Endometrial microvascular endothelial cells (primary cell): ENCODE measurements around the gene NRAS. TPM values are rescaled to one million over a fixed set of nuclear protein-coding genes. Genes with fewer than 3 reads are reported as not detected.

Experiments
- in situ Hi-C: cut with HindIII; loops from 2 replicates; pipeline ENCODE4 v1.10.0; 2017; ENCODE audit warnings: low sequenced_read_pairs, low pct_unique_long_range_greater_than_20kb; ENCODE audit errors: inconsistent ontology term
- total RNA-seq: library from RNA; depleted of rRNA; stranded (reverse); fragments of >200 nt; gene quantifications from one replicate; pipeline ENCODE4 v1.2.3, GENCODE V29; 2015; ENCODE audit errors: inconsistent ontology term

NRAS gene
- total RNA-seq, 1 donor from 2014 or later = 106 TPM

DNA sequence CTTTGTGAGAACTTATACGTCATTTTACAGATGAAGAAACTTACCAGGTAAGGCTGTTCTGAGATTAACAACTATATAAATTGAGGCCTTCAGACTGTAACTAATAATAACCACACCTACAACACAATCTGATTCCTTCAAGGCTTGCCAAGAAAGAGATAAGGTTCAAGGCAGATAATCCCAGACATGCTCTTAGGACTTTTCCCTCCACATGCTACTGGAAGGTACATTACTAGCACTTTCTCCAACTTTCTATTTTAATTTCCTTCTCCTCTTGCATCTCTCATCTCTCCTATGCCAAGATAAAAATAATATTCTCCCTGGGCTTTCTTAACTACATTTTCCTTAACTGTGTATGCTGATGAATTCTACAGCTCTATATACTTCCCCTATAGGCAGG lies 18.9 kb upstream of the NRAS start:
- in situ Hi-C loops = no loop called here

DNA sequence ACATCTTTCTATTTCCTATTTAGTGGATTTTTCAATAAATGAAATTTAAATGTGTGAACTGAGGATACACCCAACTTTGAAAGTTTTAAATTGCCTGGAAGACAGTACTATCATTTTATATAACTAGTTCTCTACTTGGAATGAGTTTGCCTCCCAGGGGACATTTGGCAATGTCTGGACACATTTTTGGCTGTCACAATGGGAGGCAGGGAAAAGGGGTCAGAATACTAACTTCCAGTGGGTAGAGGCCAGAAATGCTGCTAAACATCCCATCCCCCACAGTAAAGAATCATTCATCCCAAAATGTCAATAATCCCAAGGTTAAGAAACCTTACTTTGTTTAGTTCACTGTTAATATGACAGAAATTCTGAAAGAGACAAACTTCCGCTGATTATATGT lies 13.2 kb upstream of the NRAS start:
- in situ Hi-C loops = no loop called here

DNA sequence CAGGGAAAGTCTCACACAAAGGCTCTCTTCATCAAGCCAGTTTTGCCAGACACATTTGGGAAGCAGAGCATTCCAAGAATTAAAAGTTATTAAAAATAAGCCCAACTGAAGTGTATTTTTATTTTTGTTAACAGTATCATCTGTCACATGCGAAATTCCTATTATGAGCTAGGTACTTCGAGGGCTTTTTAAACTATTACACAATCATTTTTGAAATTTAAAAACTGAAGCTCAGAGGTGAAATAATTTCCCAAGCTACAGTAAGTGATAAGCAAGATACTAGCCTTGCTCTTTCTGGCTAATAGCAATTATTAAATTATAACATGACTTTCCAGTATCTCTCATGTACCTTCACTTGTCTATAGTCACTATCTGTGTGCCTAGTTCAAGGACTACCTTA lies 12.0 kb upstream of the NRAS start:
- in situ Hi-C loops = no loop called here

DNA sequence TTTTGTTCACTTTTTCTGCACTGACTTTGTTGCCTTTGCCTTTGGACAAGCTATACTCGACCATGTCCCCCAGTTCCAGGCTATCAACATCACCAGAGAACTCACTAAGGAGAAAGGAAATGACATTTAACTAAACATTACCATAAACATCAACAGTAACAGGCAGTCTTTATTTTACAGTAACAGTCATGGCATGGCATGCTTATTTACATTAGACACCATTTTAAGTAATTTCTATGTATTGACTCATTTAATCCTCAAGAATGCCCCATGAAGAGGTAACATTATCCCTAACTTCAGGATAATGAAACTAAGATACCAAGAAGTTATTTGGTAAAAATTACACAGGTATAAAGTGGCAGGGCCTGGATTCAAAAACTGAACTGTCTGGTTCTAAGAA lies 8.7 kb upstream of the NRAS start:
- in situ Hi-C loops = no loop called here

DNA sequence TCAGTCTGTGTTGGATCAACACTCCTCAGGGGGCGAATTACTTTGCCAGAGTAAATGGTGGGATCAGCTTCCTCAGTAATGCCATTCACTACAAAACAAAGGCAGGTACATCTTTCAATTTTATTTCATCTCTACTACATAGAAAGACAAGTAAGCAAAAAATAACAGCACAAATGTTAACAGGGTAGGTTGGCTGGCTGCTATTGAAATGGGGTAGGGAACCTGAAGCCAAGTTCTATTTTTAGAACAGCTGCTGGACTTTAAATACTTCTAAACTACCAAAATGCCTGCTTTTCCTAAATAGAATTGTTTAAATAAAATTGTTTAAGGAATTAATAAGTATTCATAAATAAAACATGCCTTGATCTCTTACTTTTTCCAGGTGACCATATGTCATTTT lies 7.3 kb upstream of the NRAS start:
- in situ Hi-C loops = no loop called here

DNA sequence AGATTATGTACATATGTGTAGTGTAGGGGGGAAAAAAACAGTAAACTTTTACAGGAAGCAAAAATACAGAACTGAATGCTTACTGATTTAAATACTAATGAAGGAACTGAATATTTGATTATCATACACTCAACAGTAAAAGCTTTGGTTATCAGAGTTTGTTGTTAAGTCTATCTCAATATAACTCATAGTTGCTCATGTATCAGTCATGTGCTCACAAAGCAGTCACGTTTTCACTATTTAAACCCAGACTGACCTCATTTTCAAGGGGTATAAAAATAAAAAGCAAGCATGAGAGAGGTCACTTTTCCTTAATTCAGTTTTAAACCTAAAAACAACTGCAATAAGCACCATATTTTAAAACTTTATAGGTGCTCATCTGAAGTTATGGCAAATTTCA lies 6.9 kb upstream of the NRAS start:
- in situ Hi-C loops = no loop called here

DNA sequence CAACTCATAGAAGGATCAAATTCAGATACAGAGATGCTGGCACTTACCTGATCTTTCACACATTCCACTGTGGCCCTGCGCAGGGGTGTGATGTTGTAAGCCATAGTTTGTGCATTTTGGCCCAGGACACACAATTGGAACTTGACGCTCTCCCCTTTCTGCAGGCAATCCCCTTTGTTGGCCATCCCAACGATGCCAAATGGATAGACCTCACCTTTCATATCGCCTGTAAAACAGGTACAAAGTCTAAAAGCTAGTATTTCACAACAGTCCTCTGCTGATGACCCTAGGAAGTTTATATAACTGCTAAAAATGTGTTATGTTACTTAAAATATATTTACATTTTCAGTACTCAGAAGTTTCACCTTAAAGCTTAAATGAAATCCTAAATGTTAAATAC lies 3.9 kb upstream of the NRAS start:
- in situ Hi-C loops = no loop called here

DNA sequence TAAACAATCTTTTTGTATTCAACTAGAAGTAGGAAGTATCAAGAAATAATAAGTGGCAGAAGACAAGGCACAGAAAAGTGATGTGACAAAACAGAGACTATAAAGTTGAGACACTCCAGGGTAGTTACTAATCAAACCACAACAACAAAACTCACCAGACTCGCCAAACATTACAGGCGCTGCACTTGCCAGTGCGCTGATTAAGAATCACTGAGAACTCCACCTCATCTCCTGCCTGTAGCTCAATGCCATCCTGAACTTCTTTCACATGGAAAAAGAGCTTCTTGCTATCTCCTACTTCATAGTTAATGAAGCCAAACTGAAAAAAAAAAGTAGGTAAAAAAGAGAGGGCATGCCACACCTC lies 2.8 kb upstream of the NRAS start:
- in situ Hi-C loops = no loop called here

DNA sequence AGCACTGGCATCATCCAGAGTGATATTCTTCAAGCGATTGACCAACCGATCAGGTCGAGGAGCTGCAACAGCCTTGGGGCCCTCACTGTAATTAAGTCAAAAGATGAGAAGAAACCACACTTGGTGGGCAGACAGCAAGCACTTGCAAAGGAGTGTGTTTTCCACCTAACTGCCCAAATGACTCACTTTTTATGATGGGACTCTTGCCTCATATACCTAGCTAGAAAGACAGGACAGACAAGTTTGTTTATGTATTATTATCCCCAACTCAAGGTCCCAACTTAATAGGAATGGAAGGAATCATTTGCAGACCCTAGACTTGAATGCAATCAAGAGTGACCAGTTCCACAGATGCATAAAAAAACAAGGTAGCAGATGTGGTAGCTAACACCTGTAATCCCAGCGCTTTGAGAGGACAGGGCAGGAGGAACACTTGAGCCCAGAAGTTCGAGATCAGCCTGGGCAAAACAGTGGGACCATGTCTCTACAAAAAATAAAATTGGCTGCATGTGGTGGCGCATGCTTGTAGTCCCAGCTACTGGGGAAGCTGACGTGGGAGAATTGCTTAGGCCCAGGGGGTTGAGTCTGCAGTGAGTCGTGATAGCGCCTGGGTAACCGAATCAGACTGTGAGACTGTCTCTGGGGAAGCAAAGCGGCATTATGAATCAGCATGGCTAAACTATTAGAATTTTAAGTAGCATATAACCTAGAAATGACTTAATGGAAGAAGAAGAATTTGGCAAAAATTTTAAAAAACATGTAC lies 2.3 kb upstream of the NRAS start:
- in situ Hi-C loops = no loop called here

DNA sequence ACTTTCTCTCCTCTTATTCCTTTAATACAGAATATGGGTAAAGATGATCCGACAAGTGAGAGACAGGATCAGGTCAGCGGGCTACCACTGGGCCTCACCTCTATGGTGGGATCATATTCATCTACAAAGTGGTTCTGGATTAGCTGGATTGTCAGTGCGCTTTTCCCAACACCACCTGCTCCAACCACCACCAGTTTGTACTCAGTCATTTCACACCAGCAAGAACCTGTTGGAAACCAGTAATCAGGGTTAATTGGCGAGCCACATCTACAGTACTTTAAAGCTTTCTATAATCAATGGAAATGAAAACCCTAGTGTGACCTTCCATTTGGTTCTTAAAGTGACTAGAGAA lies 643 bp downstream of the NRAS start:
- in situ Hi-C loops = no loop called here

DNA sequence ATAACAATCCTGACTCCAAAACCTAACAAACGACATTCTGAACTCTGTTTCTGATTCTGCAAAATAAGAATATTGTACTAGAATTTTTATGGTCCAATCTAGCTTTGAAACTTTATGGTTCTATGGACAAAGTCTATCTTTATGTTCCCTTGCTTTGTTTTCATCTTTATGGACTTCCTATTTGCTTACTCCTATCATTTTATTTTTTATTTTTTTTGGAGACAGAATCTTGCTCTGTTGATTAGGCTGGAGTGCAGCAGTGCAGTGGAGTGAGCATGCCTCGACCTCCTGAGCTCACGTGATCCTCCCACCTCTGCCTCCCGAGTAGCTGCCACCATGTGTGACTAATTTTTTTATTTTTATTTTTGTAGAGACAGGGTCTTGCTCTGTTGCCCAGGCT lies 3.6 kb downstream of the NRAS start:
- in situ Hi-C loops = no loop called here

DNA sequence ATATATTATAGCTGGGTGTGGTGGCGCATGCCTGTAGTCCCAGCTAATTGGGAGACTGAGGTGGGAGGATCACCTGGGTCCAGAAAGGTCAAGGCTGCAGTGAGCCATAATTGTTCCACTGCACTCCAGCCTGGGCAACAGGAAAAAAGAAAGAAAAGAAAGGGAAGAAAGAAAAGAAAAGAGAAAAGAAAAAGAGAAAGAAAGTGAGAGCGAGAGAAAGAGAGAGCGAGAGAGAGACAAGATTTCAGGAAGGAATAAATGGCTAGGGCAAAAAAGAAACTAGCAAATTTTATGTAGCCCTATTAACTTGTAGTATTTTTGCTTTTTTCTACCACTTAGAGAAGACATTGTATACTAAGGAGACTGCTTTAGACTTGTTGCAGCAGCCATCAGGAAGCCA lies 6.2 kb downstream of the NRAS start:
- in situ Hi-C loops = no loop called here

DNA sequence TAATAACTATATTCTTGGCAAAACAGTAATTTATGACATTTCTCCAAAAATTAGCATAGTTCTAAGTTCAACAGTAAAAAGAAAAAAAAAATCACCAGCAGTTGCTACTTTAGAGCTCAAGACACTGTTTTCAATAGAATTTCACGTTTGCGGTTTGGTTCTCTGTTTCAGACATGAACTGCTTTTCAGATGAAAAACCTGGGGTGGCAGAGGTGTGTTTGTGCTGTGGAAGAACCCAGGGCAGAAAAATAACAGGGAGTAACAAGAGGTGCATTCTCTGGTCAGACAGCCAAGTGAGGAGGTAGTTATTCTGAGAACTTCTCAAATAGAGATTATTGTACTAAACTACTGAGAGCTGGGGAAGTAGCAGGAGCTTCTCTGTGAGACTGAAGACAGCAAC lies 9.0 kb downstream of the NRAS start:
- in situ Hi-C loops = no loop called here

DNA sequence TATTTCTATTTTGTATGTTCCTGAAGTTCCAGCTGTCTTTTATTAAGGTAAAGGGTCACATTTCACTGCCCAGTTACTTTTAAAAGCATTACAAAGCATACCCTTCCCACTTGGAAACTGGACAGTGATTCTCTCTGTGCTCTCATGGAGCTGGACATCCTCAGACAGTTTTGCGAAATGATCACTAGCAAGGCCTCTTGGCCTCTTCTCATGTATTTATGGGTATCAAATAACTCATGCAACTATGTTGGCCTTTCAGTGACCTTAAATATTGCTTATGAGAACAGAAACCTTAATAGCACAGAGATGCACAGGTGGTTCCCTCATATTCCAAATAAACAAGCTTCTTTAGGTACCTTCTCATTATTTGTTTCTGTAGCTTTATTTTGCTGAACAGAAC lies 13.3 kb downstream of the NRAS start:
- in situ Hi-C loops = no loop called here

DNA sequence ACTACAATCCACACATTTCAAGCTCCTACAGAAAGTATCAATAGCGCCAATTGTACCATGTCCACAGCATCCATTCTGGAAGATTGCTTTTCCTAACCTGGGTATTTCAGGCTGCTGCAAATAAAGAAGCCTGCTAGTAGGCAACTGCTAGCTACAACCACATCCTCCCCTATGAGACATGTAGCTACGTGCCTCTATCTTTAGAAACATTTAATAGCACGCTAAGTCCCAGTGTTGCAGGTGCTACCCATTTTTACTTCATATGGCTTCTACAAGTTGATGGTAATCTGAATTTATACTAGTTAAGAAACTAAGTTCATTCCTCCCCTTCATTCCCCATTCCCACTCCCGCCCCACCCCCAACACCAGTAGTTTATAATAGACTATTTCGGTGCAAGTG lies 13.8 kb downstream of the NRAS start:
- in situ Hi-C loops = no loop called here

DNA sequence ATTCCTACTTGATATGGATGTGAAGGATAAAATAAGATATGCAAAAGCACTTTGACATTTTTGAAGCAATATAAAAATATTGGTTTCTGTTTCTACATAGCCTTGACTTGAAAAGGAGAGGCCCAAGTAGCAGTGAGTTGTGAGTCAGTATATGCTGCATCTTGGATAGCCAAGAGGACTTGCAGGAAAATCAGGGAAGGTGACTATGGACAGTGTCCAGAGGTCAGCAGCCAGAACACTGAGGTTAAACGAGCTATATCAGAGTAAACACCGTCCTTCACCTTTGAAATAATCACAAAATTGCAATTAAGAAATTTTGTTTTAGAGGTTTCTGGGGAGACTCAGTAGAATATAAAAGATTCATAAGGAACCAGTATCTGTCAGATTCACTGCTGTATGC lies 14.6 kb downstream of the NRAS start:
- in situ Hi-C loops = no loop called here

DNA sequence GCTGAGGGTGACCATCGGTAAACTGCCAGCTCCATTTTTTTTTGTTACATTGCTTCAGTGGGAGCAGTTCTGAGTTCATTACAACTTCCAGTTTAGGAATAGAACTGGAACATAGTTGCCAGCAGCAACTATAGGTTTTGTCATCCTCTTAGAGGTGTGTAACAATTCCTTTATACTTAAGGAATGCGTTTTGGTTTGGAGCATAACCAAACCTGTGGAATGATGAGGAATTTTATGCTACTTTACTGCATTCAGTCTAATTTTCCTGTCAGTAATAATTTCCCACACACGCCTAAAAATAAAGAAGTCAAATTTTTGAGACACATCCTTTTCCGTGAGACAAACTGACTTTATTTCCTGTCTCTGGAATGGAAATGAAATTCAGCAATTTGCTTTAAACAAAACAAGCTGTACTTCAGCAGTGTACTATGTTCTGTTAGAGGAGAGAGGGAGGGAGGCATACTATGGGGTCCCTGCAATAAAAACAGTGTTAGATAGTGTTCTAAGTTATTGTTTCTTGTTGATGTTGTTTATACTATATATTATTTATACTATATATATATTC lies 16.5 kb downstream of the NRAS start:
- in situ Hi-C loops = no loop called here

DNA sequence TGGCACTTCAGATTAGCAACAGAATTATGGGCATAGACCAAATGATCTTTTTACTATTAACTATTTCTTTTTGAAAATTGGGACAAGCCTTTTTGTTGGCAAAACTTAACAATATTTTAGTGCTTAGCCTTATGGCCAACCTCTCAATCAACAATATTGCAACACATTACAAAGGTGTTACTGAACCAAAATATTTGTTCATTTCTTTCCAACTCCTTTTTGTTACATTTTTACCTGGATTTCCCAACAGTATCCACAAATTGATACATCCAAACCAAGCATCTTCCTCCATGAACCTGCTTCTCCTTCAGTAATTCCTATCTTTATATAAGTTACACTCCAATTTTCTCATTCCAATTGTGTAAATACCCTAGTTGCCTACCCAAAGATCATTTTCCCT lies 19.8 kb downstream of the NRAS start:
- in situ Hi-C loops = no loop called here

DNA sequence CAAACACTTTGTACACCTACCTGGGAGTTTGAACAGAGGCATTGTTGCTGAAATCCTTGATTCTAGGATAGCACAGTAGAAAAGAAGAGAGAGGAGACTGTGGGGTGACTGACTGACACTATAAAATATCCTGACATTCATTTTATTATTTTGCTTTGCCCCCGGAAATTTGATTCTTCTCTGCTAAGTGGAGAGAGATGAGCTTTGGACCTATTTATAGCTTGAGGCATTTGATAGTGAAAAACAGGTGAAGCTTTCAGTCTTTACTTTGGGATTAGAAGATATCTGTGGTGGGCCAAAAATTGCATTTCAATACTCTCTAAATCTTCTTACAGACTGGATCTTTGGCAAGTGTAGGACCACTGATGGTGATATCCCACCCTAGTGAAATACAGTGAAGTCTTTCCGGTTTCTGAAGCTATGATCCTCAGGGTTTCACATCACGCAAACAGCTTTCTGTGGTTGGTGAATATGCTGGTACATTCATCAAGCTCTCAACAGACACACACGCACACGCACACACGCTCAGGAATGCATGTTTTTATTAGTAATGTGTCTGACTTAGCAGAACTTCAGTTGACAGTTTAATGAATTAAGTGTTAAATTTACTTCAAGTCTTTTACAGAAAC lies 21.0 kb downstream of the NRAS start, which contains the start of gene AMPD1:
TSS of gene AMPD1 (minus strand) at position 117 of the 629 bp plus-strand sequence. CDS start at position 42, 75 bp downstream.
- in situ Hi-C loops = no loop called here

DNA sequence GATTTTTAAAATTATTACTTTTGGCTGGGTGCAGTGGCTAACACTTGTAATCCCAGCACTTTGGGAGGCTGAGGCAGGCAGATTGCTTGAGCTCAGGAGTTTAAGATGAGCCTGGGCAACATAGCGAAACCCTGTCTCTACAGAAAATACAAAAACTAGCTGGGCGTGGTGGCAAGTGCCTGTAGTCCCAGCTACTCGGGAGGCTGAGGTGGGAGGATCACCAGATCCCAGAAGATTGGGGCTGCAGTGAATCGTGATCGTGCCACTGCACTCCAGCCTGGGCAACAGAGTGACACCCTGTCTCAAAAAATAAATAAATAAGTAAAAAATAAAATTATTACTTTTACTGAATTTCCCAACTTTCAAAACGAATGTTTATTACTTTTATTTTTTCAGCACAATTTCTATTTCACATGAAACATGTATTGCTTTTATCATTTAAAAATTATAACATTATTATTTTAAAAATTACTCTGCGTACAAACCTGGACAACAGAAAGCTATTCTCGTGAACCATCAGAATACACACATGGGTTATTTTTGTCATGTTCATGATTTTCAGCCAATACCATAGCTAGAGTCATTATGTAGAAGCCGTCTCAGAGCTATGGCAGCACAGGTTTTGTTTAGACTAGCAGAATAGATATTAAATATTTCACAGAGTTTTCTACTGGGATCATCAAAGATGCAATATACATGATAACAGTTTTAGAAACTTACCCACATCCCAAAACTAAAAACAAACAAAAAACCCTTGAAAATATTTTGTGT lies 21.8 kb downstream of the NRAS start:
- in situ Hi-C loops = no loop called here
